Heart right ventricle (tissue), 16 donors: ENCODE measurements around the gene ACOXL. TPM values are rescaled to one million over a fixed set of nuclear protein-coding genes. Genes with fewer than 3 reads are reported as not detected.

Source experiments
- ATAC-seq, 8 donors: fragments of 200-7000 bp; cut with Tn5 transposase; one replicate each; pipeline ENCODE4 v1.9.1; 2020; ENCODE audit warnings: mild to moderate bottlenecking in 8 of 8, moderate library complexity in 8 of 8, moderate number of reproducible peaks in 1 of 8
- DNase-seq, 2 donors: peaks; one replicate each; pipeline ENCODE4 v3.0.0-alpha.2; 2020
- H3K27ac ChIP-seq, 10 donors: fragments of 200-600 bp; sonication (generic) in 2 of 10; one replicate each; pipeline versions ENCODE4 v1.5.0 to v1.8.0; 2020 to 2022; ENCODE audit warnings: mild to moderate bottlenecking in 3 of 10
- H3K27me3 ChIP-seq, 7 donors: fragments of 200-600 bp; one replicate each; pipeline ENCODE4 v1.8.0; 2021 to 2022; ENCODE audit warnings: mild to moderate bottlenecking in 2 of 7
- H3K36me3 ChIP-seq, 9 donors: fragments of 200-600 bp; sonication (generic) in 1 of 9; one replicate each; pipeline versions ENCODE4 v1.5.0 to v1.8.0; 2020 to 2022; ENCODE audit warnings: mild to moderate bottlenecking in 2 of 9
- H3K4me1 ChIP-seq, 9 donors: fragments of 200-600 bp; sonication (generic) in 1 of 9; one replicate each; pipeline versions ENCODE4 v1.5.0 to v1.8.0; 2020 to 2022; ENCODE audit warnings: mild to moderate bottlenecking in 4 of 9
- H3K4me3 ChIP-seq, 10 donors: fragments of 200-600 bp; sonication (generic) in 2 of 10; one replicate each; pipeline versions ENCODE4 v1.5.0 to v1.8.0; 2020 to 2022; ENCODE audit warnings: mild to moderate bottlenecking in 7 of 10, moderate library complexity in 2 of 10
- H3K9me3 ChIP-seq, 11 donors: fragments of 200-600 bp in 10 of 11; sonication (generic) in 2 of 11; one replicate each; pipeline versions ENCODE4 v1.5.0 to v1.8.0; 2013 to 2022; ENCODE audit warnings: mild to moderate bottlenecking in 2 of 11, control low read depth in 1 of 11, moderate library complexity in 1 of 11
- CTCF ChIP-seq, 9 donors: fragments of 200-600 bp; sonication (generic) in 2 of 9; IDR thresholded peaks; one replicate each; pipeline versions ENCODE4 v1.5.0 to v1.8.0; 2021 to 2022; ENCODE audit warnings: antibody characterized with exemption in 9 of 9, mild to moderate bottlenecking in 5 of 9, moderate library complexity in 1 of 9
- WGBS, 2 donors: extraction: QIAGEN DNeasy Blood & Tissue Kit; methylation state at CpG; one replicate each; pipeline ENCODE4 v1.1.7; 2013; ENCODE audit warnings: inconsistent platforms in 1 of 2; 5-methylcytosine and 5-hydroxymethylcytosine counted together
- intact Hi-C, 10 donors: fragments of 100-400 bp; cut with DNase I; formaldehyde crosslinking; loops; one replicate each; pipeline versions ENCODE4 v1.11.1 to v1.14.2; 2022
- polyA plus RNA-seq, 2 donors: library from polyadenylated mRNA; stranded (reverse); fragments of 200-250 nt; gene quantifications; one replicate each; pipeline ENCODE4 v1.2.3, GENCODE V29; 2013
- total RNA-seq, 10 donors: library from RNA; stranded (reverse); fragmentation: NEBNext Ultra II Directional in 3 of 10; extraction: Animal tissue kit (Norgen Biotek cat#: 25700) in 3 of 10; gene quantifications; one replicate each; pipeline versions ENCODE4 v1.2.1 to v1.2.4, GENCODE V29; 2021 to 2023
- donor health status: Arrhythmogenic right ventricular cardiomyopathy.
- donor health status: ischemic (EF 13 %, LVEDD 7.1; RV severe dilation, severe dysfunction).
- donor health status: healthy with polysubstance abuse.
- donor health status: DM: no; HTN: yes; CAD: no.
- donor health status: DM: no; HTN: no; CAD: no.
- donor health status: ischemic (EF 25% LVEDD 6.9; RV normal size, moderate dysfunction).
- donor health status: ischemic (EF 25% LVEDD 5.7; RV mildly dilated, moderate dysfunction).
- donor health status: healthy.
- donor health status: DM: yes; HTN: yes; CAD: no.
- donor health status: Ischemic cardiomyopathy.
- donor health status: ischemic (EF 35%, LVEDD 5.7; RV mildly dilated, moderate dysfunction).
- donor health status: nonischemic (EF 11% LVEDD 7.7; RV severe dilation, severe dysfunction).
- donor health status: DM: yes; HTN: yes; CAD: no.
- donor health status: PGD.
- donor health status: ischemic (EF 29% LVEDD 5.4; RV normal size, mild dysfunction).
- donor health status: nonischemic (EF 23%, LVEDD 6.1; RV moderate dilation, normal function).

Gene ACOXL
- total and polyA plus RNA-seq, 12 donors, result not detected

GRCh38 chr2:111119822-111120252 lies 387.5 kb downstream of the ACOXL start:
- intact Hi-C loops, result loop anchor here in 9 of 10 donors (5.0 to 10.0 kb wide), 8 partner anchors 42 to 585 kb away; no protein-coding TSS in a partner anchor
- ATAC-seq, result no peak
- peaks cover 0 to 57% (median 29%) of the 10 kb centered on the region in 7 donors for H3K27me3 ChIP-seq
- peaks cover 0 to 66% (median 59%) of the 10 kb centered on the region in 9 donors for H3K4me1 ChIP-seq
- DNase-seq, result peak in 1 of 2 donors; percentile 18
- peak overlapping the region; percentile 63 to 96 (median 82) for H3K4me3 ChIP-seq
- peaks cover 0 to 13% (median 9%) of the 10 kb centered on the region in 9 donors for H3K36me3 ChIP-seq
- no peaks in the 10 kb centered on the region for H3K9me3 ChIP-seq
- TF ChIP-seq CTCF (IDR thresholded peaks at IDR 0.05), result no peak
- WGBS, 2 donors, result 12 to 13% methylated on average over 27 of the region's 27 CpGs
- H3K27ac ChIP-seq, result peak overlapping the region in 6 of 10 donors; percentile 13 to 94 (median 78)

GRCh38 chr2:111120253-111121027 lies 388.1 kb downstream of the ACOXL start, which contains the start of gene BCL2L11:
TSS of gene BCL2L11 (plus strand) at chr2:111120914. CDS start at chr2:111123746, 2,832 bp downstream.
- H3K4me1 ChIP-seq, result peaks cover 0 to 69% (median 60%) of the 10 kb centered on the region in 9 donors
- peaks cover 0 to 51% (median 25%) of the 10 kb centered on the region in 7 donors for H3K27me3 ChIP-seq
- WGBS, 2 donors, result 1% methylated on average over 65 to 98 of the region's 98 CpGs
- DNase-seq (peak; percentile 90 to 92), ATAC-seq (peak; percentile 70 to 89 (median 81))
- peak within 1 kb of the TSS; percentile 63 to 96 (median 82) for H3K4me3 ChIP-seq
- intact Hi-C loops, result loop anchor here in 3 of 10 donors (5.0 to 10.0 kb wide), 3 partner anchors 42 to 582 kb away; no protein-coding TSS in a partner anchor
- H3K9me3 ChIP-seq, result no peaks in the 10 kb centered on the region
- peak in 4 of 9 donors; percentile 11 to 48 (median 42) for TF ChIP-seq CTCF (IDR thresholded peaks at IDR 0.05)
- peaks cover 0 to 19% (median 14%) of the 10 kb centered on the region in 9 donors for H3K36me3 ChIP-seq
- H3K27ac ChIP-seq, result peak within 1 kb of the TSS; percentile 51 to 94 (median 78)

GRCh38 chr2:111121028-111121827 lies 388.9 kb downstream of the ACOXL start:
- H3K27ac ChIP-seq, result peak overlapping the region; percentile 51 to 94 (median 78)
- intact Hi-C loops, result loop anchor here in 3 of 10 donors (5.0 to 10.0 kb wide), 3 partner anchors 41 to 581 kb away; no protein-coding TSS in a partner anchor
- peaks cover 0 to 27% (median 19%) of the 10 kb centered on the region in 9 donors for H3K36me3 ChIP-seq
- peak overlapping the region; percentile 63 to 96 (median 82) for H3K4me3 ChIP-seq
- 0 to 1% methylated on average over 80 of the region's 80 CpGs for WGBS, 2 donors
- peaks cover 0 to 43% (median 19%) of the 10 kb centered on the region in 7 donors for H3K27me3 ChIP-seq
- no peaks in the 10 kb centered on the region for H3K9me3 ChIP-seq
- DNase-seq (peak; percentile 38 to 51), ATAC-seq (peak in 6 of 8 donors; percentile 0 to 19 (median 8))
- peaks cover 0 to 77% (median 60%) of the 10 kb centered on the region in 9 donors for H3K4me1 ChIP-seq
- no peak for TF ChIP-seq CTCF (IDR thresholded peaks at IDR 0.05)
